Measurements from ENCODE around the gene TTC16. TPM values are rescaled to one million over a fixed set of nuclear protein-coding genes. Genes with fewer than 3 reads are reported as not detected.

TTC16 gene
- total RNA-seq, 4 donors from 2014 or later: under 0.01 to 0.17 (median 0.11) TPM; not detected in 1

DNA sequence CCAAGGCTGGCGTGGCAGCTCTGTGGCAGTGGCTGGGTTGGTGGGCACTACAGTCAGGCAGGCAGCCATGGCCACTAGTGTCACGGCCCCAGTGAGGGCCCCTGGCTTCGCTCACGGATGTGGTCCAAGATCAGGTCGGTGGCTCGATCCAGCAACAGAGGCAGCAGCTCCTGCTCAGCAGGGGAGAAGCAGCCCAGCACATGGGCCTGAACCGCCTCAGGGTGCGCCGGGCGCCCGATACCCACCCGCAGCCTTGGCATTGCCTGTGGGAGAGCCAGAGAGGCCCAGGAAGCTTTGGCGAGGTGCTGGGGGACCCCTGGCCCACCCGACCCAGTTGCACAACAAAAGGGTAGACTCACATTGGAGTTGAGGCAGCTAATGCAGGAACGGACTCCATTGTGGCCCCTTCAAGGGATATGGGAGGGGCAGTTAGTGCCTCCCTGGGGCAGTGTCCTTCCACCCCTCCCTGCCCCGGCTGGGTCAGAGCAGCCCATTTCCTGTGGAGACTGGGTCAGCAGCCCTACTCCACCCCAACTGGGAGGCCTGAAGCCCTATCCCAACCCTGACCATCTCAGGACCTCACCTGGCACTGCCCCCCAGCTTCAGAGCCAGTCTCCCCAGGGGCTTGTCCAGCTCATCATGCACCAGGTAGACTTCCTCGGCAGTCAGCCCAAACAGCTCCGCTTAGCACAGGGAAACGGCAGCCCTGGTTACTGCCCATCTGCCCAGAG lies 1.7 kb upstream of the TTC16 start:
- TF ChIP-seq POLR2A (IDR thresholded peaks at IDR 0.05; ENCODE audit: low read depth): no peak
- Histone ChIP-seq H3K36me3 (peaks cover 0 to 7% (median 2%) of the 10 kb centered on the region in 4 donors), H3K9me3 (no peaks in the 10 kb centered on the region), H3K27me3 (no peaks in the 10 kb centered on the region), H3K4me3 (peak overlapping the region; percentile 77 to 87 (median 78)), H3K4me1 (peaks cover 16 to 26% (median 21%) of the 10 kb centered on the region in 4 donors), H3K27ac (replicated peaks in 1 of 4) (no peak overlapping the region)
- 76% methylated on average over 5 of the region's 19 CpGs for WGBS
- intact Hi-C loops (cut with DNase I): no loop called here
- DNase-seq (ENCODE audit: extremely low spot score): no peak

GRCh38 chr9:127714951-127715469 lies 869 bp upstream of the TTC16 start:
- Histone ChIP-seq H3K4me1 (peaks cover 16 to 26% (median 21%) of the 10 kb centered on the region in 4 donors), H3K27ac (replicated peaks in 1 of 4) (peak overlapping the region; percentile 75 to 88 (median 82)), H3K36me3 (peaks cover 0 to 7% (median 2%) of the 10 kb centered on the region in 4 donors), H3K27me3 (peaks cover 0 to under 1% (median 0%) of the 10 kb centered on the region in 4 donors), H3K9me3 (no peaks in the 10 kb centered on the region), H3K4me3 (peak overlapping the region; percentile 77 to 87 (median 78))
- intact Hi-C loops (cut with DNase I): loop anchor here (5.0 kb wide), 1 partner anchor 103 kb away; the partner anchor contains the start of gene STXBP1
- no peak for TF ChIP-seq CTCF (IDR thresholded peaks at IDR 0.05)
- TF ChIP-seq POLR2AphosphoS5 (IDR thresholded peaks at IDR 0.05): no peak
- no peak for TF ChIP-seq POLR2A (IDR thresholded peaks at IDR 0.05; ENCODE audit: low read depth)
- no peak for TF ChIP-seq EP300 (IDR thresholded peaks at IDR 0.05)
- 0% methylated on average over 8 of the region's 44 CpGs for WGBS
- DNase-seq (ENCODE audit: extremely low spot score): no peak

GRCh38 chr9:127716412-127716811 lies 533 bp downstream of the TTC16 start:
- Histone ChIP-seq H3K9me3 (no peaks in the 10 kb centered on the region), H3K36me3 (peaks cover 0 to 7% (median 2%) of the 10 kb centered on the region in 4 donors), H3K27ac (replicated peaks in 1 of 4) (peak overlapping the region; percentile 75 to 88 (median 82)), H3K27me3 (peaks cover 0 to 11% (median 0%) of the 10 kb centered on the region in 4 donors), H3K4me3 (peak overlapping the region; percentile 77 to 87 (median 78)), H3K4me1 (peaks cover 16 to 26% (median 21%) of the 10 kb centered on the region in 4 donors)
- TF ChIP-seq EP300 (IDR thresholded peaks at IDR 0.05): no peak
- TF ChIP-seq CTCF (IDR thresholded peaks at IDR 0.05): no peak
- no peak for TF ChIP-seq POLR2A (IDR thresholded peaks at IDR 0.05; ENCODE audit: low read depth)
- no peak for TF ChIP-seq POLR2AphosphoS5 (IDR thresholded peaks at IDR 0.05)
- DNase-seq (ENCODE audit: extremely low spot score): no peak
- intact Hi-C loops (cut with DNase I): loop anchor here (5.0 kb wide), 1 partner anchor 104 kb away; the partner anchor contains the start of gene STXBP1
- 82% methylated on average over 7 of the region's 9 CpGs for WGBS

GRCh38 chr9:127717766-127718165 lies 1.9 kb downstream of the TTC16 start:
- WGBS: 83% methylated on average over 5 of the region's 5 CpGs
- Histone ChIP-seq H3K4me3 (no peak overlapping the region), H3K36me3 (no peaks in the 10 kb centered on the region), H3K27me3 (peaks cover 0 to 13% (median 0%) of the 10 kb centered on the region in 4 donors), H3K4me1 (peaks cover 16 to 26% (median 21%) of the 10 kb centered on the region in 4 donors), H3K27ac (replicated peaks in 1 of 4) (no peak overlapping the region), H3K9me3 (no peaks in the 10 kb centered on the region)
- no peak for DNase-seq (ENCODE audit: extremely low spot score)
- TF ChIP-seq POLR2A (IDR thresholded peaks at IDR 0.05; ENCODE audit: low read depth) (no peak), EP300 (IDR thresholded peaks at IDR 0.05) (no peak), CTCF (IDR thresholded peaks at IDR 0.05) (no peak), POLR2AphosphoS5 (IDR thresholded peaks at IDR 0.05) (no peak)
- intact Hi-C loops (cut with DNase I): loop anchor here (5.0 kb wide), 1 partner anchor 105 kb away; the partner anchor contains the start of gene STXBP1
